HG03135 (cell line): Measurements from ENCODE around the gene TRPM3.

ENCODE experiments used
- ATAC-seq: cut with Tn5 transposase; IDR thresholded peaks from one replicate; pipeline ENCODE4 v1.9.1; 2021; ENCODE audit warnings: mild to moderate bottlenecking, moderate library complexity; ENCODE audit not compliant: unreplicated experiment

The TRPM3 gene

DNA sequence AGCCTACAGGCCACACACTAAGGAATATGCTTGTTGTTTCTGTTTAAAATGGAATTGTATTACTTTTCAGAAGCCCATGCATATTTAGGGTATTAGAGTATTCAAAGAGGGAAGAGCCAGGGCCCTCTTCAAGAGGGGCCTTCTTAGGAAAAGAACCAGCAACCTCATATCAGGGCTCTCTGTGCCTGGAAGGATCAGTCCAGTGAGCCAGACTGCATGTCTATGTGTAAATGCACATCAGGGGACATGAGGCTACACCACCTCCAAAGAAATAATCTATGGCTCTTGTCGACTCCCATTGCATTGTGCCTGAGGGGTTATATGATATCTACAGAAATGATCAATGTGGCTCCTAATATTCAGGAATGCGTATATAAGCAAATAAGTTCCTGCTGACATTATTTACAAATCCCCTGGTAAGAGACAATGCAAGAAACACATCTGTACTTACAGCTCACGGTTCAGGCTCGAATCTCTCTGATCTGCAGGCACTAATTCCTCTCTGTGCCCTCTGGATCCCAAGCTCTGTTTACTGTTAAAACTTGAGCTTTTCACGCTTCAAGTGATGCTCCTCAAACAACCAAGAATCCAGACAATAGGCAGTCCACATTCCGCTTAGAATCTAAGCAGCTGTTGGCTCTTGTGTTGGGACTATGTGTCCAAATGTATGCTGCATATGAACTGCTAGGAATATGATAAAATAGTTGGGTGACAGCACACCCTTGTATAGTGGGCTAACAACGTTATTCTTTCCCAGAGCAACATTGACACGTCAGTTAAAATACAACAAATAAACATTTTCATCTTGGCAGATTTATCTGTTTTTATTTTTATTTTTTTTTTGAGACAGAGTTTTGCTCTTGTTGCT is 556.7 kb downstream of the TRPM3 start:
- ATAC-seq = no peak

DNA sequence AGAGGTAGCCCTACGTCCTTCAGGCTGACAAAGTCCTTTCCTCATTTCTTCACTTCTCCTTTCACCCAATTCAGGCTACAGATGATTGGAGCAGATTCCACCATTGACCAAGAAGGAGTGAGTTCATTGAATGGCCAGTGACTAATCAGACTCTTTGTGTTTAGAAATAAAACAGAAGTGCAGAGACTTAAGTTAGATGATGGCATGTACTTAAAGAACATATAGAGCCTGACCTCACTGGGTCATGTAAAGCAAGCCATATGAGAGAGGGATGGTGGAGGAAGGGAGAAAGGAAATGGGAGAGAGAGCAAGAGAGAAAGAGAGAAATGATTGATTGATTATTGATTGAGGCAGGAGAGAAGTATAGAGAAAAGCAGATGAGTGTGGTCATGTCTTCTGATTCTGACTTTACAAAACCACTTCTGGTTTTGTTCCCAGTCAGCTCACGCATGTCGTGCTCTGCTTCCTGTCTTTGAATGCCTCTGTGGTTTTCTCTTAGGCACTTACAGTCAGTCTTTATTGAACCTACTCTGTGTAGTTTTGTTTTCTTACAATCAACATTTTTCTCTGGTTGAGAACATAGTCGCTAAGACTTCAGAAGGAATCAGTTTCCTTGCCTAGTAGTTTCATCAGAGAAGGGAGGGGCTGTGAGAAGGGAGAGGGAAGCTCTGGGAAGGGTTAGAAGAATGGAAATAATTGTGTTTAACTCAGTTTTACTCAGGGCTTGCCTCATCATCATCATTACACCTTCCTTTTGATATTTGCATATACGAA is 557.8 kb downstream of the TRPM3 start:
- ATAC-seq = peak; percentile 97

GRCh38 chr9:70563010-70563409 is 558.4 kb downstream of the TRPM3 start:
- ATAC-seq = no peak

DNA sequence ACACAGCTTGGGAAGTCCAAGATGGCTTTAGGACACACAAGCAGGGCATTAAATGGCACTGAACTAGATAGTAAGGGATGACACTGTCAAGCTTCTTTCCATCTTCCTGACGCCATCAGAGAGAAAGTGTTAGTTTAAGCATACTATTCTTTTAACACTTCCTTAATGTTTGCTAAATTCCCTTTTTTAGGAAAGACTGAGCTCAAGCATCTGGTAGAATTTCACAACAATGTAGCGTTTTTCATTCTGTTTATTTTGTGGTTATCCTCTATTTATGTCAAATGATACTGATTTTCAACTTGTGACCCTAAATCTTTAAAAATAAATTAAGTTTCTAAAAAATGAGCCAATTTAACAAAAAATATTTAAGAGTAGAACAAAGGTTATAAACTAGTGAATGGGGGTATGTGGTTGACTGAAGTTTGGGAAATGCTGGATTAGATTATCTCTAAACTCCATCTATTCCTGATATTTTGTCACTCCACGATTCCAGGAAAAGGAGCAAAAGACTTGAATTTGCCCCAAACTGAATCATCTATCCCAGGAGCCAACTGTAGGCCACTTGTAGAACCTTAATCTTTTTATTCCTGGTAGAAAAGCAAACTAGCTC is 559.5 kb downstream of the TRPM3 start:
- no peak for ATAC-seq

DNA sequence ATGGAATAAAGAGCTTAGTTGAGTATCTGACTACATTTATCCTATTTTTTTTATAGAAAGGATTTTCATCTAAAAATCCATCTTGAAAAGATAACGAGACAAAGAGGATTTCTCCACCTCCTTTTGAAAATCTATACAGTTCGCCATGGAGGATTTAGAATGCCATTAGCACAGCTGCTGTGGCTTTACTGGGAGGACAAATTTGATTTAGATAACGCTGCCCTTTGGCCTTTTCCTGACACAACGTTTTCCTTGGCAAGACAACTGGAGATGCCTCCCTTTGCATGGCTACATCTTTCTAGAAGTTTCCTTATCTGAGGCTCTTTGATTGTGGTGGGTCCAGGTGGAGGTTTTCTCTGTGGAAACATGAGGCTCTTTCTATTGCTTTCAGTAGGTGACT is 560.3 kb downstream of the TRPM3 start:
- no peak for ATAC-seq

DNA sequence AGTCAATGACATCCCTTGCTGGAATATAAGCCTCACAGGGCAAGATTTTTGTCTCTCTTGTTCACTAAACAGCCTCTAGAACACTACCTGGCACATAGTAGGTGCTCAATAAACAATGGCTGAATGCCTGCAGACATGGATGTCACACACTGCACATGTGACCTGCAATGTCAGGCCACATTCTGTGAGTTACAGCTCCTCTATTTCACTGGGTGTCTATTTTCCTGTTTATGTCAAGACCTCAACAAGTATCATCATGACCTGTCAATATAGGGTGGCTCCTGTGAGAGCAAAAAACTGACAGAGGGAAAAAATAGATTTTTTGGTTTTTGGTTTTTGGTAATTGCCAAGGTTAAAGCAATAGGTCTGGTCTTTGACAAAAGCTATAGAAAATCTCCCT is 562.3 kb downstream of the TRPM3 start:
- ATAC-seq = no peak

DNA sequence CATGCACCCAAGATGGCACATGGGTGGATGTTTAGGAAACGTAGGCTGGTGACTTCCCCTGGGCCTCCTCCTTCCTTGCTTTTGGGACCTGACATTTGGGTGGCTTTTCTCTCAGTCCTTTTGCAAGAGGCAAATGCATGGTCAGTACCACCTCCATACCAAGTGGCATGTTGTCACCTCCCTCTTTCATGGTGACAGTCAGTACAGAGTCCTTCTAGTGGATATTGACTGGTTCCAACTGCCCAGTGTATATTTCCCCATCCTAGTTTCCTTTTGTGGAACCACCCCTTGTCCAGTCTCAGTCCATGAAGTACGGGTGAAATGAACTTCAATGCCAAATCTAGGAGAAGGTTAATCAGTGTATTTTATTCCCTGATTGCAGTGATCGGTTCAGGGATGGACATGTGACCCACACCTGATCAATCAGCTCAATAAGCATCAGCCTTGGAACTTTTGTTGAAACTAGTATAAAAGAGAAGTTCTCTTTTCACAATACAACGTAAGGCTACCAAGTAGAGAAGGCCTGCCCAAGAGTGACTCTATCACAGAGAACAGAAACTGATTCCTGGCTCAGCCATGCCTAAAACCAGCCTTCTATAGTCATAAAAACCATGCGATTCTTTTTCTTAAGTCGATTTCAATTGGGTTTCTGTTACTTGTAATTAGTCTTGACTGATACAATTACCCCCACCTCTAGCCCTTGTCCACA is 563.6 kb downstream of the TRPM3 start:
- ATAC-seq = peak; percentile 99

DNA sequence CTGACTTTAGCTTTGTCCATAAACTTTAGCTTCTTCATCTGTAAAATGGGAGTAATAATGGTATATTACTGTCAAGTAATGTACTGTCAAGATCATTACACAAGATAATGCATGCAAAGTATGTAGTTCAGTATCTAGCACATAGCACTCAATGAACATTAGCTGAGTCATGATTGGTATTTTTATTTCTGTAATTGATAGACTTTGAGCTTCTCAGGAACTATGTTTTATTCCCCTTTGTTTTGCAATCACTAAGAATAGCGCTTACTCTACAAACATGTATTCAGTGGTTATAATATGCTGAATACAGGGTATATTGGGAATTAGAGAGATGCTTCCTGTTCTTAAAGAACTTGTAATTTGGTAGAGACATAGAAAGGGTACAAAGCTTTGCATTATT is 564.6 kb downstream of the TRPM3 start:
- ATAC-seq = no peak

GRCh38 chr9:70554881-70555280 is 566.5 kb downstream of the TRPM3 start:
- ATAC-seq = no peak

- ATAC-seq = no peak
Observed at GRCh38 chr9:70553707-70554673, 567.4 kb downstream of the TRPM3 start.

- ATAC-seq = no peak
Observed at GRCh38 chr9:70552561-70552960, 568.9 kb downstream of the TRPM3 start.

GRCh38 chr9:70551801-70552200 is 569.6 kb downstream of the TRPM3 start:
- ATAC-seq = no peak

- ATAC-seq = no peak
Observed at GRCh38 chr9:70551396-70551795, 570.0 kb downstream of the TRPM3 start.

GRCh38 chr9:70549926-70550325 is 571.5 kb downstream of the TRPM3 start:
- ATAC-seq = no peak

GRCh38 chr9:70542311-70542931 is 579.0 kb downstream of the TRPM3 start:
- ATAC-seq = no peak

DNA sequence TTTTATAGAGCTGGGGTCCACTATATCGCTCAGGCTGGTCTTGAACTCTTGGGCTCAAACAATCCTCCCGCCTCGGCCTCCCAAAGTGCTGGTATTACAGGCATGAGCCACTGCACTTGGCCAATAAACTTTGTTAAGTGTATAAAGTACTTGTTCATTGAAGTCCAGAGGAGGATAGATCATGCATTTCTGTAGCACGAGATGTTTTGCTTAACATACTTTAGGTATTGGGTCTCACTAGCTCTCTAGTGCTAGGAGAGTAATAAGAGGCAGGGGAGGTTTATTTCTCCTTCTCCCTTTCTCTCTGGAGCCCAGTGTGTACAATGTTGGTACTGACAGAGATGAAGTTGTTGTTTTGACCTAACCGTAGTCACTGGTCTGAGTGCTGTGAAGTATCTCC is 581.4 kb downstream of the TRPM3 start:
- no peak for ATAC-seq

- ATAC-seq = no peak
Observed at GRCh38 chr9:70539526-70539925, 581.9 kb downstream of the TRPM3 start.

DNA sequence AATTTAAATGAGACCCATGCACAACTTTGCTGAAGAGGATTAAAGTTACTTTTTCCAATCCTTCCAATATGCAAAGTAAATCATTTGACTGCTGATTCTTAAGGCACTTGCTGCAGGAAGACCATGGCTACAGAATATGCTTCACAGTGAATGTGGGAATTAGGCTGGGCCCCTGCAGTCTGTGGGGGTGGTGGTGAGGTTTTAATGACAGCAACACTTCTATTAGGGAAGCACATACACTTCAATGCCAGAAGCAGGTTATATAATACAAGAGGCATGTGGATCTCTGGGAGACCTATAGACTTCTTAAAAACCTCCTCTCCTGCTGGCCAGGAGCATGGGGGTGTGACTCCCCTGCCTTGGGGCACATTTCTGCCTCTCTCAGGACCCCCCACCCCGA is 582.4 kb downstream of the TRPM3 start:
- no peak for ATAC-seq

DNA sequence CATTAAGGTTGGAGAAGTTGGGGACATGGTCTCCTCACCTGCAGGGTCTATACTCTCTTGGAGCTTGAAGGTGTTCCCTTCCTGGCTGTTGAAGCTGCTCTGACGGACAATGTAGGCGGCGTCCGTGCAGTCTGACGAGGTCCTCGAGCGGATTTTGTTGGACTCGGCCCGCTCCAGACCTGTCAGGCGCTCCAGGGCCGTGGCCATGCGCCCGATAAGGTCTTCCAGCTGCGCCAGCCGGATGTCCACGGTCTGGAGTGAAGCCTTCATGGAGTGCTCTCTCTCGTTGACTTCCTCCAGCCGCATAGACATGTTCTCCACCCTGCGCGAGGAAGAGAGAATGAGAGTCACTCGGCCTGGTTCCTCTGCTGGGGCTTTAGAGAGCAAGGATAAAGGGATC is 584.3 kb downstream of the TRPM3 start:
- ATAC-seq = no peak
